Renal pelvis (tissue), 4 donors: Measurements from ENCODE around the gene HOXC9. TPM values are rescaled to one million over a fixed set of nuclear protein-coding genes. Genes with fewer than 3 reads are reported as not detected.
A peak's percentile ranks its signal among the peaks of the same experiment; 100 is the strongest.

Experiments
- DNase-seq: peaks from one replicate; pipeline ENCODE4 v3.0.0-alpha.2; 2013
- polyA plus RNA-seq, 3 donors: library from polyadenylated mRNA; unstranded; fragments of 120-200 nt; gene quantifications; one replicate each; pipeline ENCODE4 v1.2.1, GENCODE V29; 2013; ENCODE audit not compliant: insufficient read length in 3 of 3

Gene HOXC9
- polyA plus RNA-seq, 3 donors: 22.4 to 29.8 (median 25.7) TPM

DNA sequence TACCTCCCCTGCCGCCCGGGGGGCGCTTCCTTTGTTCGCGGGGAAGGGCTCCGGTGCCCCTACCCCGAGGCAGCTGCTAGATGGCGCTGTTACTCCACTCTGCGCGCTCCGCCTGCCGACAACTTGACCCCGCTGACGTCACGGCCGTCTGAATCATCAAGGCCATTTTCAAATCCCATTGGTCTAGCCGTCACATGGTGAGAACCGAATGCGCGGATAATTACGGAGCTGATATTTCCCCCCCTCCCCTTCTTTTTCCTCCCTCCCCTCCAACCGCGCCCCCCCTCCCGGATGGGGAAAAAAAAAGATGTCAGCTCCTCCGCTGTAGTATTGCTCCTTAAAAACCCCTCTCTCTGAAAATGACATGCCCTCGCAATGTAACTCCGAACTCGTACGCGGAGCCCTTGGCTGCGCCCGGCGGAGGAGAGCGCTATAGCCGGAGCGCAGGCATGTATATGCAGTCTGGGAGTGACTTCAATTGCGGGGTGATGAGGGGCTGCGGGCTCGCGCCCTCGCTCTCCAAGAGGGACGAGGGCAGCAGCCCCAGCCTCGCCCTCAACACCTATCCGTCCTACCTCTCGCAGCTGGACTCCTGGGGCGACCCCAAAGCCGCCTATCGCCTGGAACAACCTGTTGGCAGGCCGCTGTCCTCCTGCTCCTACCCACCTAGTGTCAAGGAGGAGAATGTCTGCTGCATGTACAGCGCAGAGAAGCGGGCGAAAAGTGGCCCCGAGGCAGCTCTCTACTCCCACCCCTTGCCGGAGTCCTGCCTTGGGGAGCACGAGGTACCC, 14.9 kb upstream of the HOXC9 start, which contains the start of gene HOXC10:
HOXC10 (plus strand) TSS at position 246 of the 791 bp plus-strand sequence; CDS start at position 360, 114 bp downstream.
- DNase-seq: peak; percentile 99

GRCh38 chr12:53985692-53985993, 14.3 kb upstream of the HOXC9 start:
- no peak for DNase-seq

DNA sequence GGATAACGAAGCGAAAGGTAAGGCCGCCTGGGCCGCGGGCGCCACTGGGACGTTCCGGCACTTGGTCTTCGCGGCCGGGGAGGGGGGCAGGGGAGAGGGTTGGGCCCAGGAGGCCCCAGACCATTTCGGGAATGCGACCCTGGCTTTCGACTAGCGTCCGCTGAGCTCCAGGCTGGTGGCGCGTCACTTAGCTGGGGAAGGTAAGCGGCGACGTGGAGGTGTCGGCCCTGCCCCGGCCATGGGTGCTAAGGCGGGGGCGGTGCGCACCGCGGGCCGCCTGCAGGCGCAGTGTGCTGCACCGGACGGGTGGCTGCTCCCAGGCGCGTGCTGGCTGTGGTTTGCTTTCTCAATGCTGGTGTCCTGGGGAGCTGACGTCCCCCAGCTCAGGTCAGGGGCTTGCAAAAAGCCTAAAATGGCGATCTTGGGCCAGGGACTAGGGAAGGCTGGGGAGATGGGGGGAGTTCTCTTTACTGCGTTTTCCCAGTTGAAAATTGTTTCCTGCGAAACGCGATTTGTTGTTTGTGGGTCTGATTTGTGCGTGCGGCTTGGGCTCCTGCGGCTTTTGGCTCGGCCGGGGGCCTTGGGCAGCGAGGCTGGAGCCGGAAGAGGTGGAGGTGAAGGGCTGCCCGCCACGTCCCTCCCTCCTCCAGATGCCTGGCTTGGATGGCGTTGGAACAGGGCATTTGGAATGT, 13.8 kb upstream of the HOXC9 start:
- no peak for DNase-seq

GRCh38 chr12:53986686-53987483, 13.1 kb upstream of the HOXC9 start:
- no peak for DNase-seq

GRCh38 chr12:53987787-53988230, 12.2 kb upstream of the HOXC9 start:
- no peak for DNase-seq

DNA sequence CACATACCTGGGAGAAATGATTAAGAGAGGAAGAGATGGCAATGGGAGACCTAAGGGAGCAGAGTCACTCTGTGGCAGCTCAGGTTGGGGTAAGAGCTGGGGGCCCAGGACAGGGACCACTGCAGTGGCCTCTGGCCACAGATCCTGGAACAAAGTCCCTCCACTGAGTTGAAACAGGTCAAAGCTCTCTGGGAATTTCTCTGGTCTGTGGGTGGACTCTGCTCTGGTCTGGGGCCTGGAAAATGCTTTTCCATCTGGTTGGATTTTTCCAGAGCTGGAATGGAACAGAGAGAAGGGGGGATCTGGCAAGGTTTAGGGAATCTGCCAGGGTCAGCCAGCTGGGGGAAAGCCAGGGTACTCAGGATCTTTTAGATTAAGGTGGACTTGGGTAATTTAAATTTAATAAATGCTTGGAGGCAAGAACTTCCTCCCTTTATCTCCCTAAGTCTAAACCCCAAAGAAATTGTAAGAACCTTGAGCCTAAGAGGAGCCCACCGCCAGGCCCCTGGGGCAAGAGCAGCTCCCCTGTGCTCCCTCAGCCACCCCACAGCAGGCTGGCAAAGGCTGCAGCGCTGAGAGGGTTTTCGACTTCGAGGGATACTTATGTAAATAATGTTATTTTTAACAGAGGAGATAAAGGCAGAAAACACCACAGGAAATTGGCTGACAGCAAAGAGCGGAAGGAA, 11.3 kb upstream of the HOXC9 start:
- no peak for DNase-seq

DNA sequence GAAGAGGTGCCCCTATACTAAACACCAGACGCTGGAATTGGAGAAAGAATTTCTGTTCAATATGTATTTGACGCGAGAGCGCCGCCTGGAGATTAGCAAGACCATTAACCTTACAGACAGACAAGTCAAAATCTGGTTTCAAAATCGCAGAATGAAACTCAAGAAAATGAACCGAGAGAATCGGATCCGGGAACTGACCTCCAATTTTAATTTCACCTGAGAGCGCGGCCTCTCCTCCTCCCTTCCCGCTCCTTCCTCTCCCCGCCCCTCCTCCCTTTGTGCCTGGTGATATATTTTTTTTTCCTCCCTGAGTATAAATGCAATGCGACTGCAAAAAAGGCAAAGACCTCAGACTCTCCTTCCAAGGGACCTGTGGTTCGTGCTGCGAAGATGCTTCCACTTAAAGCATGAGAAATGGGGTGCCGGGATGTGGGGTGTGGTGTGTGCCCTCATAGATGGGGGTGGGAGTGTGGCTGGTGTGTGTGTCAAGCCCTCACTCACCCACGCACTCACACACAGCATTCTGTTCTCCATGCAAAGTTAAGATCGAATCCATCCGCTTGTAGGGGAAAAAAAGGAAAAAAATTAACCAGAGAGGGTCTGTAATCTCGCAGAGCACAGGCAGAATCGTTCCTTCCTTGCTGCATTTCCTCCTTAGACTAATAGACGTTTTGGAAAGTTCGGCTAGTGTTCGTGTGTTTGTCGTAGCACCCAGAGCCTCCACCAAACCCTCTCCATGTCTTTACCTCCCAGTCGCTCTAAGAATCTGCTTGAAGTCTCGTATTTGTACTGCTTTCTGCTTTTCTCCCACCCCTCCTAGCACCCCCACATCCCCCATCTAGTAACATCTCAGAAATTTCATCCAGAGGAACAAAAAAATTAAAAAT, 10.5 kb upstream of the HOXC9 start:
- no peak for DNase-seq

DNA sequence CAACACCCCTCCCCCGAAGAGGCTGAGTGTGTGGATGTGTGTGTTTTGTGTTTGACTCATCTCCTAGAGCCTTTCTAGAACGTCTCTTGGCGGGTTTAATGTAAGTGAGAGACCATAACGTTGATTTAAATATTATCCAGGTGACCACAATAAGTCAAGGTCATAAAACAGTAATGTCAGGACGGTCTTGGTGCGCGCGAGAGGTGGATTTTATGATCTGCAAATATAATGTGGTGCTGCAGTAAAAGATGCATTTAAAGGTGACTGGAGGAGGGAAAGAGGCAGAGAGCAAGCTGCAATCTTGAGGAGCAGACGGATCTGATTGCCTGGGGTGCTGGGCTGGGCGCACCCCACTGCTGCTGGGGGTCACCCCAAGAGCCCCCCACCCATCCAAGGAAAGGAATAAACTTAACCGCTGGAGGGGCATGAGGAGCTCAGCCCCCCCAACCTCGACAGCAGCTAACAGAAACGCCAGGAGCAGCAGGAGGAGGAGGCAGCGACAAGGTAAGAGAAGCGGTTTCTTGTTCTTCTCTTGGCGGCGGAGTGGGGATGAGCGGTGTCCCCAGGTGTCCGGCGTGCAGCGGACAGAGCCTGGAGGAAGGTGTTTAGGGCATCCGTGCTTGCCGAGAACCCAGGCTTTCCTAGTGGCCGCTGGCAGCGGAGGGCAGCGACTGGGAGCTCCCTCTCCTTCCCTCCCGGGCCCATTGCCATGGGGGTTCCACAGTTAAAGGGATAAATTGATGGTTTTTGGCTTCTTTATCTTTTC, 9.5 kb upstream of the HOXC9 start:
- DNase-seq: no peak

DNA sequence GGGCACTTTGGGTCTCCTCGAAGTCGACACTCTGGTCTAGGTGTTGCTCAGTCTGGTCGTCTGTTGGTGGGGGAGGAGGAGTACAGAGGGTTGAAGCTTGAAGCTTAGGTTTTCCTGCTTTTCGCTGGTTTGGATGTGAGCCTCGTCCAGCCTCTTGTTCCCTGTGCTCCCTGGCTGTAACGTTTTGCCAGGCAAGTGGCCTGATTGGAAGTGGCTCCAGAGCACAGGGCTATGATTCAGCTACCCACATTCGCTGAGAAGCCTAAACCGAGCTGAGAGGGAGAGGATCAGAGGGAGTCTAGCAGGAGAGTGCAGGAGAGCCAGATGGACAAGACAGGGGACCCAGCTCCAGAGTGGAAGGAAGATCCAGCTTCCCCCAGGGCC, 8.9 kb upstream of the HOXC9 start:
- DNase-seq: no peak

DNA sequence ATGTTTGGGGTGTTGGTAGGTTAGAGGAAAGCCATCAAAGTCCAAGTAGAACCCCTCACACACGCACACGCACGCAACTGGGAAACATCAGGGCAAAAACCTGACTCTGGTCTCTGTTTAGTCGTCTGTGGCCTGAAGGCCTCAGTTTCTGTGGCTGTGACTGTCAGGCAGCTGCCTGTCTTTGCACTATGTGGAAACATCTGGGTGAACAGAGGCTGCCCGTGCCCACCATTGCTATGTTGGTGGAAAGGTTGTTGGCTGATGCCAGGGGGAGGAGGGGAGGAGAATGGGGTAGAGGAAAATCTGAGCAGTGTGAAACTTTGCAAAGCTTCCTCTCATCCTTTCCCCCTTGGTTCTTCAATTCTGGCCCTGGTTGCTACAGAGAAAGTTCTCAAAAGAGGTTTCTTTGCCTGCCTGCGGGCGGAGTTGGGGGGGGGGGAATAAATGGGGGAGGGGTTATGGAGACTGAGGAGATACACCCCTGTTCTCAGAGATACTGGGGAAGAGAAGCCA, 7.5 kb upstream of the HOXC9 start:
- DNase-seq: no peak

DNA sequence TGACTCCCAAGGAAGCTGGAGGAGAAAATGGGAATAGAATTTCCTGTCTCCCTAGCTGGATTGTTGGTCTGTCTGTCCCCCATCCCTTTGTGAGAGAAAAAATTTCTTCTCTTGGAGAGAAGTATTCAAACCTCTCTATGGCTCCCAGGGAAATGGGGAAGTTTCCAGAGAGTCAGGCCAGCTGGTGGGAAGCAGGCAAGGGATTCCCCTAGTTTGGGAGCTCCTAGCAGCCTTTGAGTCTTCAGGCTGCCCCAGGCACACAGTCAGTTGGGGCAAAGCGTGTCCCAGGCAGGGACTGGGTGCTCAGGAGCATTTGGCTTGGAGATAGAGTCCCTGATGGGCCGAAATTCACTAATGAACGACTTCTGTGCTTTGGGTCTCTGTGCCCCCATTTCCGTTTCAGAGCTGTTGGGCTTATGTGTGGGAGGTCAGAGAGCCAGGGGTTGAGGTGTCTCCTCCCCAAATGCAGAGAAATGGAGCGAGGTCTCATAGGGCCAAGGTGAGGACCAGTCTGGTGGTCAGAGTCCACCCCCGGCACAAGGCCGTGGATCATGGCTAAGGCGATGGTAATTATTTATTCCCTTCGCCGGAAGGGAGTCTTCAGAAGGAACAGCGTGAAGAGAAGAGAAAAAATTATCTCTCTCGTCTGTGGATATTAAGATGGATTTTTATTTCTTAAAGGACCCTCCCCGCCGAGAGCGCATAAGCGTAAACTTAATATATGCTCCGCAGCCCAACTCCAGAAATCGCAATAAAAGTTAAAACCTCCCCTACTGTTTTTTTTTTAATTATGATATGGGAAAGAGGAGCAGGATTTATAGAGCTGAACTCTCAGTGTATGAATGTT, 6.6 kb upstream of the HOXC9 start:
- DNase-seq: no peak

GRCh38 chr12:53994009-53994263, 6.0 kb upstream of the HOXC9 start:
- no peak for DNase-seq

GRCh38 chr12:53994264-53995001, 5.5 kb upstream of the HOXC9 start:
- DNase-seq: no peak

- DNase-seq: no peak
Observed at GRCh38 chr12:53995002-53995377, 5.0 kb upstream of the HOXC9 start.

- no peak for DNase-seq
Observed at GRCh38 chr12:53995378-53996239, 4.4 kb upstream of the HOXC9 start.

GRCh38 chr12:53996240-53997203, 3.4 kb upstream of the HOXC9 start:
- no peak for DNase-seq
